ENCODE data around the gene FZD8.

The FZD8 gene

DNA sequence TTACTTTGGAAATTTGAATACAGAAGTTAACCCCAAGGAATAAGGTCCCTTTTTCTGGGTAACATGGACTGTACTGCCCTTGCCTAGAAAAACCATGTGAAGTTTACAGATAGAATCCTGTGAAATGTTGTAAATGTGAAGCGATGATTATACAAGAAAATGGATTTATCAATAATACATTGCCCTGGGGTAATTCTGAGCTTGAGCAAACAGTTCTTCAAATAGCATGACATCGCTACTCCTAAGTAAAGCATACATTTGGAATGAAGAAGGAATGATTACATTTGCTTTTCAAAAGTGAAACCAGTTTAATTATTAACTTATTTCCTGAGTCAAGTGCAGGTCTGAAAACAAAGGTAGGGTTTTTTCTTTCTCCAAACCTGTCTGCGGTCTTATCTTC lies 43.3 kb upstream of the FZD8 start:
- H4K12ac ChIP-seq (ENCODE audit: low read depth, low read length) = no peak overlapping the region
- H3K23ac ChIP-seq (ENCODE audit: low read length) = no peak overlapping the region
- no CpG with 5 or more reads among the region's 3 CpGs for WGBS (ENCODE audit: extremely low coverage, insufficient coverage, insufficient read length)
- no peaks in the 10 kb centered on the region for H3K4me1 ChIP-seq (ENCODE audit: control insufficient read depth in 1 of 2, insufficient read depth in 2 of 2, low read length in 2 of 2)
- H3K14ac ChIP-seq (ENCODE audit: low read length) = no peak overlapping the region
- no peak overlapping the region for H2BK5ac ChIP-seq (ENCODE audit: low read depth, low read length, poor library complexity)
- no peaks in the 10 kb centered on the region for H3K9me3 ChIP-seq (ENCODE audit: insufficient read depth, low read depth, low read length)
- H2AFZ ChIP-seq (ENCODE audit: insufficient read depth, low read length, poor library complexity) = no peak overlapping the region
- no peak overlapping the region for H4K91ac ChIP-seq (ENCODE audit: low read depth, low read length)
- no peak overlapping the region for H2AK5ac ChIP-seq (ENCODE audit: low read length)
- H2BK120ac ChIP-seq (ENCODE audit: insufficient read depth, low read length, poor library complexity) = no peak overlapping the region
- H2BK12ac ChIP-seq (ENCODE audit: low read length) = no peak overlapping the region
- no peak overlapping the region for H4K8ac ChIP-seq (ENCODE audit: low read depth, low read length)
- no peak overlapping the region for H3K4ac ChIP-seq (ENCODE audit: low read depth, low read length)
- H3K4me3 ChIP-seq (ENCODE audit: low read depth, low read length) = no peak overlapping the region
- no peak overlapping the region for H3K4me2 ChIP-seq (ENCODE audit: low read length)
- no peak overlapping the region for H3K27ac ChIP-seq (ENCODE audit: low read depth, low read length)
- no peaks in the 10 kb centered on the region for H3K27me3 ChIP-seq (ENCODE audit: insufficient read depth, low read length)
- no peak overlapping the region for H3K18ac ChIP-seq (ENCODE audit: low read length)
- H3K79me2 ChIP-seq (ENCODE audit: control insufficient read depth, insufficient read depth, low read length, poor library complexity) = no peaks in the 10 kb centered on the region
- no peaks in the 10 kb centered on the region for H3K79me1 ChIP-seq (ENCODE audit: low read length)
- DNase-seq = no peak
- H3K36me3 ChIP-seq (ENCODE audit: control insufficient read depth in 1 of 2, insufficient read depth in 2 of 2, low read length in 2 of 2) = no peaks in the 10 kb centered on the region
- no peak overlapping the region for H3K9ac ChIP-seq (ENCODE audit: low read length)

DNA sequence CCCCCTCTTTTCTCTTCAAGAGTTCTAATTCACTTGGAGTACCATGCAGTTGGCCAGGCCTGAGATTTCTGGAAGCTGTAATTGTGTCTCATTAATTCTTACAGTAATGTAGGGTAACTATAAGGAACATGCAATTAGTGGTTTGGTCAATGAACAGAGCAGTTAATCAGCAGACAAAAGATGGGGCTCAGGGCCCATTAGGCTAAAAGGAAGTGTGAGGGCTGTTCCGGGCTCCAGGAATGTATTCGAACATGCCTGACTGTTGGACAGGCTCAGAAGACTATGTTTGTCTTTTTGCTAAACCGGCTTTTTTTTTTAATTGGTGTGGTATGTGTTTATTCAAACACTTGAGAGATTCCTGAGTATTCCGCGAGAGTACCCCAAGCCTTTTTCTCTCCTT lies 42.5 kb upstream of the FZD8 start:
- Histone ChIP-seq H4K91ac (ENCODE audit: low read depth, low read length) (no peak overlapping the region), H3K9me3 (ENCODE audit: insufficient read depth, low read depth, low read length) (no peaks in the 10 kb centered on the region), H2BK5ac (ENCODE audit: low read depth, low read length, poor library complexity) (no peak overlapping the region), H3K9ac (ENCODE audit: low read length) (no peak overlapping the region), H3K4me3 (ENCODE audit: low read depth, low read length) (no peak overlapping the region), H3K79me1 (ENCODE audit: low read length) (no peaks in the 10 kb centered on the region), H3K4me1 (ENCODE audit: control insufficient read depth in 1 of 2, insufficient read depth in 2 of 2, low read length in 2 of 2) (no peaks in the 10 kb centered on the region), H2AK5ac (ENCODE audit: low read length) (no peak overlapping the region), H3K18ac (ENCODE audit: low read length) (no peak overlapping the region), H3K36me3 (ENCODE audit: control insufficient read depth in 1 of 2, insufficient read depth in 2 of 2, low read length in 2 of 2) (no peaks in the 10 kb centered on the region), H3K14ac (ENCODE audit: low read length) (no peak overlapping the region), H3K27me3 (ENCODE audit: insufficient read depth, low read length) (no peaks in the 10 kb centered on the region), H2BK120ac (ENCODE audit: insufficient read depth, low read length, poor library complexity) (no peak overlapping the region), H4K12ac (ENCODE audit: low read depth, low read length) (no peak overlapping the region), H2AFZ (ENCODE audit: insufficient read depth, low read length, poor library complexity) (no peak overlapping the region), H3K79me2 (ENCODE audit: control insufficient read depth, insufficient read depth, low read length, poor library complexity) (no peaks in the 10 kb centered on the region), H2BK12ac (ENCODE audit: low read length) (no peak overlapping the region), H3K4me2 (ENCODE audit: low read length) (no peak overlapping the region), H3K4ac (ENCODE audit: low read depth, low read length) (no peak overlapping the region), H4K8ac (ENCODE audit: low read depth, low read length) (no peak overlapping the region), H3K27ac (ENCODE audit: low read depth, low read length) (no peak overlapping the region), H3K23ac (ENCODE audit: low read length) (no peak overlapping the region)
- no peak for DNase-seq
- no CpG with 5 or more reads among the region's 5 CpGs for WGBS (ENCODE audit: extremely low coverage, insufficient coverage, insufficient read length)

DNA sequence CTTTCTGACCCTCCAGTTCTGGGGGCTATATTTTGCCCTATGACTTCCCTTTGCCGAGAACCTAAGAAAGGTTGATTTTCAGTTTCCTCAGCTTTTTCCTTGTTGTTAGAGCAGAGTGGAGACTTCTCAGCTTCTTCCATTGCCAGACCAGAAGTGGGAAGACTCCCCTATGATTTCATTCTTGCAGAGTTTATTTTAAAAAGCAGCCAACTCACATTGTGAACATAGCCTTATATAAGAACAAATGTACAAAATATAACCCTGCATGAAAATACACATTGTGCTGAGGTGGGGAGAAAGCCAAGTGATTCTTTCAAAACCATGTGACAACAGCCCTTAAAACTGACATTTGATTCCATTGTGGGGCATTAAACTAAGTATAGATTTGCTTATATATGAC lies 33.8 kb upstream of the FZD8 start:
- Histone ChIP-seq H3K4me2 (ENCODE audit: low read length) (no peak overlapping the region), H3K14ac (ENCODE audit: low read length) (no peak overlapping the region), H4K91ac (ENCODE audit: low read depth, low read length) (no peak overlapping the region), H3K4me1 (ENCODE audit: control insufficient read depth in 1 of 2, insufficient read depth in 2 of 2, low read length in 2 of 2) (no peaks in the 10 kb centered on the region), H3K18ac (ENCODE audit: low read length) (no peak overlapping the region), H3K36me3 (ENCODE audit: control insufficient read depth in 1 of 2, insufficient read depth in 2 of 2, low read length in 2 of 2) (no peaks in the 10 kb centered on the region), H2BK120ac (ENCODE audit: insufficient read depth, low read length, poor library complexity) (no peak overlapping the region), H3K9me3 (ENCODE audit: insufficient read depth, low read depth, low read length) (no peaks in the 10 kb centered on the region), H3K27me3 (ENCODE audit: insufficient read depth, low read length) (no peaks in the 10 kb centered on the region), H3K9ac (ENCODE audit: low read length) (no peak overlapping the region), H3K23ac (ENCODE audit: low read length) (no peak overlapping the region), H4K8ac (ENCODE audit: low read depth, low read length) (no peak overlapping the region), H2BK5ac (ENCODE audit: low read depth, low read length, poor library complexity) (no peak overlapping the region), H3K27ac (ENCODE audit: low read depth, low read length) (no peak overlapping the region), H2AFZ (ENCODE audit: insufficient read depth, low read length, poor library complexity) (no peak overlapping the region), H3K4ac (ENCODE audit: low read depth, low read length) (no peak overlapping the region), H4K12ac (ENCODE audit: low read depth, low read length) (no peak overlapping the region), H3K4me3 (ENCODE audit: low read depth, low read length) (no peak overlapping the region), H3K79me1 (ENCODE audit: low read length) (no peaks in the 10 kb centered on the region), H2BK12ac (ENCODE audit: low read length) (no peak overlapping the region), H3K79me2 (ENCODE audit: control insufficient read depth, insufficient read depth, low read length, poor library complexity) (no peaks in the 10 kb centered on the region), H2AK5ac (ENCODE audit: low read length) (no peak overlapping the region)
- WGBS (ENCODE audit: extremely low coverage, insufficient coverage, insufficient read length) = no CpG with 5 or more reads among the region's 1 CpG
- no peak for DNase-seq

- H3K27me3 ChIP-seq (ENCODE audit: insufficient read depth, low read length) = no peaks in the 10 kb centered on the region
- H2BK120ac ChIP-seq (ENCODE audit: insufficient read depth, low read length, poor library complexity) = no peak overlapping the region
- H3K18ac ChIP-seq (ENCODE audit: low read length) = no peak overlapping the region
- H3K9ac ChIP-seq (ENCODE audit: low read length) = no peak overlapping the region
- H3K9me3 ChIP-seq (ENCODE audit: insufficient read depth, low read depth, low read length) = no peaks in the 10 kb centered on the region
- H4K8ac ChIP-seq (ENCODE audit: low read depth, low read length) = no peak overlapping the region
- no peak overlapping the region for H2BK12ac ChIP-seq (ENCODE audit: low read length)
- H2AFZ ChIP-seq (ENCODE audit: insufficient read depth, low read length, poor library complexity) = no peak overlapping the region
- no peak overlapping the region for H4K91ac ChIP-seq (ENCODE audit: low read depth, low read length)
- H3K79me2 ChIP-seq (ENCODE audit: control insufficient read depth, insufficient read depth, low read length, poor library complexity) = no peaks in the 10 kb centered on the region
- no peak overlapping the region for H3K4ac ChIP-seq (ENCODE audit: low read depth, low read length)
- no peak overlapping the region for H2BK5ac ChIP-seq (ENCODE audit: low read depth, low read length, poor library complexity)
- no peak overlapping the region for H3K27ac ChIP-seq (ENCODE audit: low read depth, low read length)
- no peak overlapping the region for H2AK5ac ChIP-seq (ENCODE audit: low read length)
- no peak overlapping the region for H3K4me3 ChIP-seq (ENCODE audit: low read depth, low read length)
- H4K12ac ChIP-seq (ENCODE audit: low read depth, low read length) = no peak overlapping the region
- no peak overlapping the region for H3K23ac ChIP-seq (ENCODE audit: low read length)
- H3K79me1 ChIP-seq (ENCODE audit: low read length) = no peaks in the 10 kb centered on the region
- H3K4me2 ChIP-seq (ENCODE audit: low read length) = no peak overlapping the region
- no peaks in the 10 kb centered on the region for H3K4me1 ChIP-seq (ENCODE audit: control insufficient read depth in 1 of 2, insufficient read depth in 2 of 2, low read length in 2 of 2)
- no peaks in the 10 kb centered on the region for H3K36me3 ChIP-seq (ENCODE audit: control insufficient read depth in 1 of 2, insufficient read depth in 2 of 2, low read length in 2 of 2)
- H3K14ac ChIP-seq (ENCODE audit: low read length) = no peak overlapping the region
- no peak for DNase-seq
Measured at GRCh38 chr10:35674843-35675242, 32.7 kb upstream of the FZD8 start.
